KG1 (cell line): ENCODE results near the gene SLC4A2.
A peak's percentile ranks its signal among the peaks of the same experiment; 100 is the strongest.

Experiments
- DNase-seq: peaks from one replicate; lab custom pipeline; 2025; lab: John Stamatoyannopoulos, UW

Gene SLC4A2

DNA sequence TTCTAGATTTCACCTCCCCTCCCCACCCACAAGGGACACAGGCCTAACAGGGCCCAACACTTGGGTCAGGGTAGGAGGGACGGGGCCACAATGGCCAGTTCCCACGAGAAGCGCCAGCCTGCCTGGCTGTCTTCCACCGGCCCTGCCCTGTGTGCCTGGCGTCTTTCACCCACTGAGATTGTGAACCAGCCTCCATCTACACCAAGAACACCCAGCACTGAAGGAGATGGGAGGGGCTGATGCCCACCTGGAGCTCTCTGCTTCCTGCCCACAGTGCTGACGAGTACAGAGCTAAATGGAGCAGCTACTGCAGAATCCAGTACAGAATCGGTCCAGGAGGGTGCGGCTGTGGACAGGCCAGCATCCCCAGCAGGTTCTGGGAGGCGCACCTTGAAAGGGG, 13.4 kb upstream of the SLC4A2 start:
- DNase-seq = no peak

DNA sequence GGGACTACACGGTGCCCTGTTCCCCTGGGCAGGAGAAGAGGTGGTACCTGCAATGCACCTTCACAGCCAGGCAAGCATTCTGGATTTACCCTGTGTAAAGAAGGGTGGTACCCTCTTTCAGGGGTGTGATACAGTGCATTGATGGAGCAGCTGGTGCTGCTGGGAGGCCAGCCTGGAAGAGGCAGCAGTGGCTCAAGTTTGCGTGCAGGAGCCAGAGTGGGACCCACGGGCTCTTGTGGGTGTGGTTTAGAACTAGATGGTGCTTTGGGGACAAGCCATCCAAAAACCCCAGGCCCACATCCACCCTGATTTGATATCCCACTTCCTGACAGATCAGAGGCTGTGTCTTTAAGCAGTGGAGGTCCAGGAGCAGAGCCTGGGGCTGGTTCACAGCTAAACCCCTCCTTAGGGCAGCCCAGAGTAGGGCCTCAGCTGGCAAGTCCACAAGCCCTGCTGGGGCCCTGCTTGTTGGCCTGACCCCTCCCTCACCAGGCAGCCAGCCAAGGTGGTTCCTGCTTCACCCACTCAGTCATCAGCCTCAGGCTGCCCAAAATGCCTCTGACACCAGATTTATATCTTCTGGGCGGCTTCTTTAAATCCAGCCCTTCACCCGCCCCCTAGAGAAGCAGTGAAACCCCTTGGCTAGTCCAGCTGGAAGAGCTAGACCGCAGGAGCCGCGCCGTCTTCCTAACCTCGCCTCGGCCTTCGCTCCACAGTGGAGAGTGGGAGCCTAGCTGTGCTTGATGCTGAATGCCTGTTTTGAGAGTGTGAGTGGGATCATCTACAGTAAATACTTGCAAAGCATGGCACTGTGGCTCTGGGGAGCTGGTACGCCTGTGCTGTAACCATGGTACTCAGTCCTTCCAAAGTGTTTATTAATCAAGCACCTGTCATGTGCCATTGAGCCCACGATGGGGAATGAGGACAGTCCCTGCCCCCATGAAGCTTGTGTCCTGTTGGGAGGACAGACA, 12.5 kb upstream of the SLC4A2 start:
- no peak for DNase-seq

DNA sequence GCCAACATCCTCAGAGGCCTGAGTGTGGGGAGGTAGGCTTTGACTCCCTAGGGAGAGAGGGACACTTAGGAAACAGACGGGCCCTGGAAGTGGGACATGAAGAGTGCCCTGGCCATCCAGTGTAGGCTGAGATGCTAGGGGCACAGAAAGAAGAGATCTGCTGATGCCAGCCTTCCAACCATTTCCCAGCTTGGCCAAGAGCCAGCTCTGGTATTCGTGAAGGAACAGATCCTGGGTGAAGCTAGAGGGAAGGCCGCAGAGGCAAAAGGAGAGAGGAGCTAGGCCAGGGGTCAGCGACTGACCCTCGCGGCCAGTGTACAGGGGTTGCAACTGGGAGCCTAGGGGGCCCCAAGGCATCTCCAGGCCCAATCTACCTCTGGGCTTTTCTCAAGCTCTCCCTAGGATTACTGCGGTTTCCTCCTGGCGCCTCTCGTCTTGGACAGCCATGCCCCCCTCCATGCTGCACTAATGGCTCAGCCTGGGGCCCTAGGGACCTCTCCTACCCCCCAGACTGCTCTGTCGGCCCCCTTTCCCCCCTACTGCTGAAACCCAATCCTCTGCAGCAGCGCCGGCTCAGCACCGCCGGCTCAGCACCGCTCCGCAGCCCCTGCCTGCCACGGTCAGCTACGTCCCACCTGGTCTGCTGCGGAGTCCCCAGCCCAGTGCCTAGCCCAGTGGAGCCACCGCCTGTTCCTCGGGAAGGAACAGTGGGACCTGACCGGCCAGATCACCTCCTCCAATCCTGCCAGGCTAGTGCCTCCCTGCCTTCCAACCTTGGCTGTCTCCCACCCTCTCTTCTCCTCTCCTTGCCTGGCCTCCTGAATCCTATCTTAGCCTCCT, 11.2 kb upstream of the SLC4A2 start, which contains the start of gene ASIC3:
Gene ASIC3 (plus strand): TSS at position 556 of the 840 bp plus-strand sequence. CDS start 355 bp downstream, outside the sequence.
- DNase-seq = no peak

DNA sequence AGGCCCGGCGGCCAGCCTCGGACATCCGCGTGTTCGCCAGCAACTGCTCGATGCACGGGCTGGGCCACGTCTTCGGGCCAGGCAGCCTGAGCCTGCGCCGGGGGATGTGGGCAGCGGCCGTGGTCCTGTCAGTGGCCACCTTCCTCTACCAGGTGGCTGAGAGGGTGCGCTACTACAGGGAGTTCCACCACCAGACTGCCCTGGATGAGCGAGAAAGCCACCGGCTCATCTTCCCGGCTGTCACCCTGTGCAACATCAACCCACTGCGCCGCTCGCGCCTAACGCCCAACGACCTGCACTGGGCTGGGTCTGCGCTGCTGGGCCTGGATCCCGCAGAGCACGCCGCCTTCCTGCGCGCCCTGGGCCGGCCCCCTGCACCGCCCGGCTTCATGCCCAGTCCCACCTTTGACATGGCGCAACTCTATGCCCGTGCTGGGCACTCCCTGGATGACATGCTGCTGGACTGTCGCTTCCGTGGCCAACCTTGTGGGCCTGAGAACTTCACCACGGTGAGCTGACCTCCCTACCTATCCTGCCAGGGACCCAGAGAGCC, 10.4 kb upstream of the SLC4A2 start:
- DNase-seq = no peak

DNA sequence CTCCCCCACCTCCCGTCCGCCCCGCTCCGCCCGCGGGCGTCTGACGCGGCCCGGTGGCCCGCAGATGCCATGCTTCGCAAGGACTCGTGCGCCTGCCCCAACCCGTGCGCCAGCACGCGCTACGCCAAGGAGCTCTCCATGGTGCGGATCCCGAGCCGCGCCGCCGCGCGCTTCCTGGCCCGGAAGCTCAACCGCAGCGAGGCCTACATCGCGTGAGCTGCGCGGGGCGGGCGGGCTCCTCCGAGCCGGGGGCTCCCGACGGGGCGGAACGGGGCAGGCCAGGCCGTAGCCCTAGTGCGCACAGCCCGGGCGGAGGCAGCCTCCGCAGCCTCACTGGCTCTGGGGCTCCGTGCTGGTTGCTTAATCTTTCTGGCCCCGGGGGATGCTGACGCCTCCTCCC, 8.3 kb upstream of the SLC4A2 start:
- no peak for DNase-seq

DNA sequence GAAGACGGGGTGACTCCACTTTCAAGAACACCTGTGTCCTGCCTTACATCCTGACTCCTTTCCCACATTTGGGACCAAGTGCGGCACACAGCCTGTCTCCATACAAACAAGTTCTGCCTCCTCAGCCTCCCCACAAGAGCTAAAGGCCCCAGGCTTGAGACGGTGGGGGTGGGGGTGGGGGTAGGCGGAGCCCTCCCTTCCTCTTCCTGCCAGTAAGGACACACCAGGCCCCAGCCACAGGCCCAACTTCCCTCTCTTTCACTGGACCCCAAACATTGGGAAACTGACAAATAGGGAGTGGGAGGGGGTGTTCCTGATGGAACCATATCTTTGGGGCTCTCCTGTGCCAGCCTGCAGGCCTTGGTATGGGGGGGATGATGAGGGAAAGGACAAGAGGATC, 6.3 kb upstream of the SLC4A2 start:
- DNase-seq = no peak

DNA sequence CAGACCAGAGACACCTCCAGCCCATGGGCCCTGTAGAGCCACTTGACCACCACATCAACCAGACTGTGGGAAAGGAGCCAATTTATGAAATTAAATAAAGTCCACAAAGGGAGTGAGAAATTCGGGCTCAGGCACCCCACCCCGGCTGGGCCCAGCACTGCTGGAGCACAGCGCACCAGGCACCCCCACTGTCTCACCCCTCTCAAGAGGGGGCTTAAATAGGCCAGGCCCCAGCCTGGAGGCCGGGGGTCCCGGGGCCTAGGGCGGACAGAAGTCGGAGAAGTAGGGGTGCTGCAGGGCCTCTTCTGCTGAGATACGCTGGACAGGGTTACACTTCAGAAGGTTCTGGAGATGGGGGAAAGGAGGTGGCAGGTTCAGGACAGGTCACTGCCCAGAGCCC, 5.6 kb upstream of the SLC4A2 start:
- DNase-seq = no peak

DNA sequence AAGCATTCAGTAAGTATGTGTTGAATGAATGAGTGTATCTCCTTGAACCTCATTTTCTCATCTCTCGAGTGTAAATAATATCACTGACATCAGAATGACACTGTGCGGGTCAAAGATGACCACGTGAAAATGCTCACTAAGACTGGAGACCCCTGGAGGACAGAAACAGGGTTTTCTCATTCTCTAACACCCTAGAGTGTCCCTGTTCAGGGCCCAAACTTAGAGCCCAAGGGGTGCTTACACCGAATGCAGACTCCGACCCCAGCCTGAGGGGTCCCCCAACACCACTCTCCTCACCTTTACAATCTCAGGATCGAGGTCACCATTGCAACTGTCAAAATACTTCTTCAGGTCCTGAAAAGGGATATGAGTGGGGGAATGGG, 3.1 kb upstream of the SLC4A2 start:
- no peak for DNase-seq

DNA sequence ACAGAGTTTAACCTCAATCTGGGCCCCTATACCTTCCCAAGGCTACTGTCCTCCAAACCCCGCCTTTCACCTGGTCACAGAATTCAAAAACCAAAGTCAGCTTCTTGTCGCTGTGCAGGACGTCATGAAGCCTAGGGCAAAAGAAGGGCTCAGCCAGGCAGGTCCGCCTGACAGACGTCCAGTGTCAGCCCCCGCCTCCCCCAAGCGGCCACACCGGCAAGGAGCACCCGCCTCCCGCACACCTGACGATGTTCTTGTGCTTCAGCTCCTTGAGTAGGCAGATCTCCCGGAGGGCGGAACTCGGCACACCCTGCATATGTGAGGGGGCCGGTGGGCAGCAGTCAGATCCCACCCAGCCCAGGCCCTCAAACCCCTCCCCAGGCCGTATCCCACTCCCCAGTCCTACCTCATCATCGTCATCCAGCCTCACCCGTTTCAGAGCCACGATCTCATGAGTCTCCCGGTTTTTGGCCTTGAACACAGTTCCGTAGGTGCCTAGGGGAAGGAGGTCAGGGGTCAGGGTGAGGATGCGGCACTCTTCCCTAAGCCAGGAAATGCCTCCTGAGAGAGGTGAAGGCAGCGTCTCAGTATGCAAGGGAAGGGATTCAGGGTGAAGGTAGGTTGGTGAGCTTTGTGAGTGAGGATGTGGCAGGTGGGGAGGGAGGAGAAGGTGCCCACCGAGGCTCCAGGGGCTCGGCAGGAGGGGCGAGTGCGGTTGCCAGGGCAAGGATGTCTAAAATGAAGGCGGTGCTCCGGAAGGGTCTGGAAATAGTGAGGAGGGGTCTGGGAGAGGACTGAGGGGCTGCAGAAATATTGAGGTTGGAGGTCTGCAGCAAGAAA, 2.5 kb upstream of the SLC4A2 start:
- DNase-seq = no peak

DNA sequence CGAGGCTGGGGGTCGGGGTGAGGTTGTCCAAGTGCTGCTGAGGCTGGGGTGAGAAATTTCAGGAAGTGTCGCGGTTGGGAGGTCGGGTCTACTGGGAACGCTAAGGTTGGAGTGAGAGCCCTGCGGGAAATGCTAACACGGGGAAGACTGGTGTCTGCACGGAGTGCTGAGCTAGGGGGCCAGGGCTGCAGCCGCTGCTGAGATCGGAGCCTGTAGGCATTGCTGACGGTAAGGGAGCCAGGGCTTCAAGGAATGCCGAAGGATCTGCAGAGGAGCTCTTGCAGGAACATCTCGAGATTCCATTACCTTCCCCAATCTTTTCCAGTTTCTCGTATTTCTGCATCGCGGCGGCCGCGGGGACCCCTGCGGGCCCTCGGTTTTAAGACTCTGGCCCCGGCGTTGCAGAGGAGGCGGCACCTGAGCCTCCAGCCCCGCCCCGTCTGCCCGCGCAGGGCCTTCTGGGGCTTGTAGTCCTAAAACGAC, 1.8 kb upstream of the SLC4A2 start, which contains the start of gene CDK5:
Gene CDK5 (minus strand): TSS at position 392 of the 483 bp plus-strand sequence. CDS start 49 bp downstream, at position 343.
- no peak for DNase-seq

DNA sequence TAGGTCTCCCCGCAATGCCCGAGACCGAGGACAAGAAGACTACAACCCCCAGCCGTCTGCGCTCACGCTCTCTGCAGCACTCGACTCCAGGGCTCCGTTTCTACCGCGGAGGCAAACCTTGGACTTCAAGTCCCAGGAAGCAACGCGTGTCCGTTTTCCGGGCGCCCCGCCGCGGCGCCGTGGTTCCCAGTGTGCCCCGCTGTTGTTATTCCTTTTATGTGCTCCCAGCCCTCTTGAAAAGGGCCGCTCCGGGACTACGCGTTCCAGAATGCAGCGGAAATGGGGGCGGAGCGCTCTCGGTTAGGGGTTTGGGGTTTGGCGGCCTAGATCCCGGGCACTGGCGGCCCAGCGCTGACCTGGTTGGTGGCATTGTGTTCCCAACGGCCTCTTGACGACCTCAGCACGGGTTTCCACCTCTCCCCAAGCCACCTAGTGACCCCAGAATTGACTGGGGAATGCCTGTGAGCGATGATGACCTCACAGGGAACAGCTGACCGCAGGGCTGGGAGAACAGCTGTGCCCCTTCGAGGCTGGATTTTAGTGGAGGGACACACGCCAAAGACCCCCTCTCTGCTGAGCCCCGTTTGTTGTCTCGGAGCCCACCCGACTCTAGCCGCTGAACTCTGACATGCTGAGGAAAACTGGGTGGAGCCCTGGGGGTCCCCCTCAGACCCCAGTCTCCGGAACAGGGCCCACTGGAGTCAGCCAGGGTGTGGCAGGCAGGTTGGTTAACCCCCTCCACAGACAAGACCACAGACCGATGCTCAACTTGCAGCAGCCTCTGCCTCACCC, 1.2 kb upstream of the SLC4A2 start:
- peak; percentile 75 for DNase-seq

DNA sequence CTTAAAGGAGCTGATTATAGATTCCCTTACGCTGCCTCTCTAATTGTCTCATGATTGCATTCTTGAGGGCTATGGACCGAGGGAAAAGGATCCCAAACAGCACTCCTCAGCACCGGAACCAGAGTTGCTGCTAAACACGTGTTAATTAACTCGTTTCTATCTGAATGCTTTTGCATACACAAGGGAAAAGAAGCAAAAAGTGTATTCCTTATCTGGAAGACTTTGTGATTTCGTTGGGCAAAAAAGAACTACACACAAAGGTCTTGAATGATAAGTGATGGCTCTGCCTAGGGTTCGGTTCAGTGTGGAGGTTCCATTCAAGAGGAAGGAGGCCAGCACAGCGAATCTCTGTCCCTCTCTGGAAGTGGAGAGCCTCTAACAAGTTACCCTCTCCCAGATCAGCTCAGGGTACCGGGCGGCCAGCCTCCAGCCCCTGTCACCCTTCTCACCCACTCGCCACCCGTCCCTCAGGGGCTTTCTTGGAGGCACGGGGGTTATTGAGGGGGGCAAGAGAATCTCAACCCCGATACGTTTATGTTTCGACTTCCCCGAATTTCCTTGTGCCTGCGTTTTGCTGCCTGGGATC, 515 bp upstream of the SLC4A2 start:
- no peak for DNase-seq

DNA sequence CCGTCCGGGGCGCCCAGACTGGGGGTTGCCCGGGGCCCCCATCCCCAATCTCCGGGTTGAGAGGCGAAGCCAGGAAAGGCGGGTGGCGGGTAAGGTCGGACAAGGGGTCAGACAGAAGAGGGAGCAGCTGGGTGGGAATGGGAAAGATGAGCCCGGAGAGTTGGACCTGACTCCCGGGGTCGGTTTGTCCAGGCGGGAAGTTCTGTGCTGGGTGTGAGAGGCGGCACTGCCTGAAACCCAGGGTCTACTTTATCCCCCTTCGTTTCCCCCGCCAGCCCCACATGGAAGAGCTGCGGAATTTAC, 675 bp downstream of the SLC4A2 start:
- DNase-seq = no peak

DNA sequence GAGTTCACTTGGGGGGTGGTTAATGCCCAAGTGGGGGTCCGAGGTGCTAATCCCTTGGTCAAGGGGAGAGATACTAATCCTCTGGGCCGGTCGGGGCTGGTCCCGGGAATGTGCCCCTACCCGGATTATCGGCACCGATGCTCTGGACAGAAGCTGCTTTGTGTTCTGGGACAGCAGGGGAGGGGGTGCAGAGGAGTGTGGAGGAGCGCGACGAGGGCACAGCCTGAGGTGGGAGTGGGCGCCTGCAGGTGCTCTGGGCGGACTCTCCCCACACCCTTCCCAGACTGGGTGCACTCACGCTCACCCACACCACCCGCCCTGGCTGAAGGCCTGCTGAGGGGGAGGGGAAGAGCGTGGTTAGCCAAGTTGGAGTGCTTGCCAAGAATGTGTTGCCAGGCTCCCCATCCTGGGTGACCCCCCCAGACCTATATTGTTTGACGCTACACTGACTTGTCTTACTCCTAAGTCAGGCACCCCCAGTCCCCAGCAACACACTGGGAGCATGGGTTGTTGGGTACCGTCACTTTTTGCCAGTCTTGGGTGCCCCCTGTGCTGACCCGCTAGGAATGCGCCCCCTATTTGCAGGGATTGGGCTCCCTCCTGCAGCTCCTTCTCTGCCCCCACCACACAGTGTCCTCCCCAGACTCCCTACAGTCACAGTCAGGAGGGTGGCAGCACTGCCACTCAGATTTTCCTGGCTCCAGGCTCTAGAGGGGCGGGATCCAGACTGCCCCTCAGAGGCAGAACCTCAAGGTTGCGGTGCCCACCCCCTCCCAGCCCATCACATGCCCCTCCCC, 1.2 kb downstream of the SLC4A2 start:
- DNase-seq = no peak

DNA sequence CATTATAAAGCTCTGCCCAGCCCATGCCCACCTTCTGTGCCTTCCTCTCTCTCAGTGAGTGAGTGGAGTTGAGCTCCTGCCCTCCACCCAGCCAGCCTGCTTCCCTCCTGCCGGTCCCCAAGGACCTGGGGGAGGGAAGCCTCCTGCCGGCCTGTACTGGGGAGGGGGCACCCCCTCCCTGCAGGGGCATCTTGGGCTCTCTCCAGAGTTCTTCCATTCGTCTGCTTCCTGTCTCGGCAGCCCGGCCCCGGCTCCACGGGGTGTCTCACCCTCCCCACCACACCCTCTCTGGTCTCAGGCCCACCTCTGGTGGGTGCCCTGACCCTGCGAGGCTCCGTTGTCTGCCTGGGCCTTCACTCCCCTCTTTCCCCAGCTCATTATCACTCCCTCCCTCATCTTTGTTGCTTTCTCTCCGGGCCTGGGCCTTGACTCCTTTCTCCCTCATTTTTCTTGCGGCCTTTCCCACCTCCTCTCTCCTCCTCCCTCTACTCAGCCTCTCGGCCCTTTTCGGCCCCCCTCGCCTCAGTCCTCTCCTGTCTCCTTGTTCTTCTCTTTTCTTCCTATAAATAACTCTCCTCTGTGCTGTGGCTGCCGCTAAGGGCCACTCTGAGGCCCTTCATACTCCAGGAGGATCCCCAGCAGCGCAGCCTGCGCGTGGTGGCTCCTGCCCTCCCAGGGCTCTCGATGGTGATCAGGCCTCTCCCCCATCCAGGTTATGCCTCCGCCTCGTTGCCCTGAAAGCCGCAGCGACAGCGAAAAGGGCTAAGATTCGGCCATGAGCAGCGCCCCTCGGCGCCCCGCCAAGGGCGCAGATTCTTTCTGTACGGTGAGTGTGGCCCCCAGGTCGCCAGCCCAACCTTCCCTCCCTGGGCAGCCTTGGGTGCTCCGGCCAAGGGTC, 2.1 kb downstream of the SLC4A2 start:
- DNase-seq = no peak

DNA sequence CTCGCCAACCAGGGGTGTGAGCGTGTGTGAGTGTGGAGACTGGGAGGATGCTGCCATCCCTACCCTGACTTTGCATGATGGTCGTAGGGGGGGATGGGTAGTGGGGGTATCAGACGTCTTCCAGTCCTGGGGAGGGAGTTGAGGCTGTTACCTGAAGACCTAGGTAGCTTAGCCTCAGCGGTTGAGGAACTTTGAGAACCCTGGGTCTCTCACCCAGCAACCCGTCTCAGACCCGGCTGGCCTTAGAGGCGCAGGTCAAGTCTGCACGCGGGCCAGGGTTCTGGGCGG, 2.7 kb downstream of the SLC4A2 start:
- no peak for DNase-seq

DNA sequence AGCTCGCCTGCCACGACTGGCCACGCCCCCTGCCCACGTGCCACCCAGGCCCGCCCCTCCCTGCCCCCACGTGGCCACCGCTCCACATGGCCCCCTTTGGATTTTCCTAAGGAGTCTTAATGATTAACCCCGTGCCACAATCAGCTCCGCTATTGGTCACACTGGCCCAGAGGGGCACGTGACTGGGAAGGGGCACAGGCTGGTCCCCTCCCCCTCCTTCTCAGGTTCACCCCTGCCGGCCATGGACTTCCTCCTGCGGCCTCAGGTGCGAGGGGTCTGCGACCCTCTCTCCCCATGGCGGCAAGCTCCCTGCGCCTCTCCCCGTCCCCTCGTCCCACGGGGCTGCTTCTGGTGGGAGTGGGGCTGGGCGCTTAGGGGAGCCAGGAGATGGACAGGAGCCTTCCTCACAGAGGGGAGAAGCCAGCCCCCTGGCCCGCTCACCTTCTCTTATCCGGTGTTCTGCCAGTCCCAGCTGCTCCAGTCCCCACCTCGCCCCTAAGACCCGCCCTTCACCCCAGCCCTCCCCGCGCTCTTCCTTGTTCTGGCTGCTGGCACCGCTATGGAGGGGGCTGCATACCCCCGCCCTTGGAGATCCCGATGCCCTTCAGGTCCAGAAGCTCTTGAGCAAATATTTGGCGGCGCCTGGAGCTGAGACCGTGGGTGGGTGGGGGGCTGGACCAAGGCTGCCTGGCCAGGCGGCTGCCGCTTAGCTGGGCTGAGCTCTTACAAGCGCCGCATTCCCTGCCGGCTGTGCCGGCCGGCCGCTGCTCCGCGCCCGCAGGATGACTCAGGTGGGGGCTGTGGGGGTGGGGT, 3.2 kb downstream of the SLC4A2 start:
- DNase-seq = no peak

DNA sequence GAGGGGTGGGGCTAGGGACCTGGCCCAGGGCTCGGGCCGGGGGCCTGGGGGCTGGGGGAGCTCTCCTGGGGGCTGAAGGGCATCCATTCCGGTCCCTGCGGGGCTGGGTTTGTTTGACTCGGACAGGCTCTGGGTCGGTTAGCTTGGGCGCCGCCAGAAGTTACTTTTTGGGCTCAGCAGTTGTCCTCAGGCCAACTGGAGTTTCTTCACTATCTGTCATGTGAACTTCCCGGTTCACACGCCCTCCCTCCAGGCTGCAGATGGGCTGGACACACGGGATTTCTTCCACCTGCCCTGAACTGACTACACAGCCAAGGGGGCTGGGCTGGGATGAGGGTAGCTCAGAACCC, 3.8 kb downstream of the SLC4A2 start:
- DNase-seq = no peak
